Ureter (tissue), 1 donor: ENCODE measurements around the gene BSCL2. TPM values are rescaled to one million over a fixed set of nuclear protein-coding genes. Genes with fewer than 3 reads are reported as not detected.
"Not testable (repeated sequence)": the region's sequence is repeated elsewhere in the genome, so short reads cannot be mapped to it uniquely, and the experiment has no call there.

Experiments used
- DNase-seq: peaks from one replicate; pipeline ENCODE4 v3.0.0-alpha.2; 2020; ENCODE audit warnings: low spot score
- total RNA-seq: library from RNA; stranded (reverse); gene quantifications from one replicate; pipeline ENCODE4 v1.2.4, GENCODE V29; 2023
- donor health status: DM: yes; HTN: yes; CAD: no.

BSCL2 gene
- 55.9 TPM for total RNA-seq

- no peak for DNase-seq
These were observed at the start of gene BSCL2, which contains the start of gene GNG3 for GRCh38 chr11:62707277-62707861. Gene BSCL2 (minus strand): TSS chr11:62707424. CDS start chr11:62707195, 229 bp downstream. Gene GNG3 (plus strand): TSS chr11:62707676. CDS start chr11:62708296, 620 bp downstream.

GRCh38 chr11:62755086-62755615 lies 47.9 kb upstream of the BSCL2 start:
- DNase-seq = no peak

GRCh38 chr11:62753736-62754603 lies 46.7 kb upstream of the BSCL2 start, which contains the start of gene ZBTB3:
Gene ZBTB3 (minus strand): TSS chr11:62754160. CDS start chr11:62753664, 496 bp downstream.
- DNase-seq = peak; percentile 98

- DNase-seq = no peak
These were observed 45.9 kb upstream of the BSCL2 start for GRCh38 chr11:62752994-62753735.

GRCh38 chr11:62752177-62752785 lies 45.1 kb upstream of the BSCL2 start:
- DNase-seq = no peak

GRCh38 chr11:62749931-62750330 lies 42.7 kb upstream of the BSCL2 start:
- not testable (repeated sequence) for DNase-seq

DNA sequence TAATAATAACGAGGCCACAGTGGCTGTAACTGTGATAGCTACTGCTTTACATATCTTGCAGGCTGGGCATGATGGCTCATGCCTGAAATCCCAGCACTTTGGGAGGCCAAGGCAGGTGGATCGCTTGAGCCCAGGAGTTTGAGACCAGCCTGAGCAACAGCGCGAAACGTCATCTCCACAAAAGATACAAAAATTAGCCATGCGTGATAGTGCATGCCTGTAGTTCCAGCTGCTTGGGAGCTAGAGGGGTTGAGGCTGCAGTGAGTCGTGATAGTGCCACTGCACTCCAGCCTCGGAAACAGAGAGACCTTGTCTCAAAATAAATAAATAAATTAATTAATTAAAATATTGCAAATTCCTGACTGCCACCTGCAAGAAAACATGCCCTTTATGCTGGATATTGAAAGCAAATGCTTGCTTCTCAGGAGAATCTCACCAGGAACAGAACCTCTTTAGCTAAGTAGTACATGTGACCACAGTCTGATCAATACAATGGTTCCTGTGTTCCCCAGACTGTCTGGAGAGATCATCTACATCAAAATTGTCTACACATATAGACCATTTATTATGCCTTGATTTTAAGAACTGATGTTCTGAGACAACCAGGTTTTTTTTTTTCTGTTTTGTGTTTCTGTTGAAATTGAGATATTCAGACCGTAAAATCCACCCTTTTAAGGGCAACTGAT lies 40.4 kb upstream of the BSCL2 start:
- DNase-seq = no peak

DNA sequence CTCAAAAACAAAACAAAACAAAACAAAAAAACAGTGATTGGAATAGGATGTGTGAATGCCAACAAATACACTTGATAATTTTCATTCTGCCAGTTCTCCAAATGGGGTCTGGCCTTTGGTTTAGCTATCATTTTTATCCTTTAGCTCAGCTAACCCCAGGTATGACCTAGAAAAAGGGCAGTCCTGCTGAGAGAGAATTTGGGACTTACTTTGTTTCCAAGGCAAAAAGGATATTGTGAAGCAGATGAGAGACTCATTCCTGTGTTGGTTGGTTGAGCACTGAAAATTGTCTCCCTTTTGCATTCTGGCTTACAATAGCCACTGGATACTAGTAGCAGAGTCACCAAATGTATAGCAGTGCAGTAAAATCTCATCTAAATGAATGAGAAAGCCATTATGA lies 30.0 kb upstream of the BSCL2 start:
- no peak for DNase-seq

DNA sequence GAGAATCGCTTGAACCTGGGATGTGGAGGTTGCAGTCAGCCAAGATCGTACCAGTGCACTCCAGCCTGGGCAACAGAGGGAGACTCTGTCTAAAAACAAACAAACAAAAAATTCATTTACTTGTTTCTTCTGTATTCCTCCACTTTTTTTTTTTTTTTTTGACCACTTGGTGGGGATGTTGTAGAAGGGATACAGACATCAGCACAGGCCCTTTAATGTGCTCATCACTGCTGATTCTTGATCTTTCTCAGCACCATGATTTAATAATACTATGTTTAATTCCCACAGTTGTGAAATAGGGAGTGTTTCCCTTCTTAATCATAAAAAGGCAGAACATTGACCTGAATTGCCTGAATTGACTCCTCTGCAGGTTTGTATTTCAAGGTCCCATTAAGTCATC lies 25.6 kb upstream of the BSCL2 start:
- DNase-seq = no peak

GRCh38 chr11:62730076-62730475 lies 22.9 kb upstream of the BSCL2 start:
- DNase-seq = not testable (repeated sequence)

- peak; percentile 90 for DNase-seq
These were observed 21.2 kb upstream of the BSCL2 start, which contains the start of gene TTC9C for GRCh38 chr11:62728171-62728988. Gene TTC9C (plus strand): TSS chr11:62728486. CDS start chr11:62728849, 363 bp downstream.

DNA sequence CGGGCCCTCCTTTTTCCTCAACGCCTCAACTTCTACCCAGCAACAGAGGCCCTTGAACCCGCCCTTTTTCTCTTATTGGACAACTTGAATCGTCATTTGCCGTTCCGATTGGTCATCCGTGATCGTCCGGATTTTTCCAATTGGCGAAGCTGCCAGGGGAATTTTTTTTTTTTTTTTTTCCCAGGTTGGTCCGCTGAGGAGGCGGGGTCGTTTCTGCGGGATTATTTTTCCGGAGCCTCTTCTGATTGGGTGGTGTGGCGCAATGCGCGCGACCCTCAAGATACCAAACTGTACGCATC lies 20.6 kb upstream of the BSCL2 start:
- DNase-seq = peak; percentile 93

- peak; percentile 98 for DNase-seq
These were observed 20.1 kb upstream of the BSCL2 start, which contains the start of gene HNRNPUL2 for GRCh38 chr11:62727165-62727871. Gene HNRNPUL2 (minus strand): TSS chr11:62727457. CDS start chr11:62727156, 301 bp downstream.

GRCh38 chr11:62726915-62727164 lies 19.6 kb upstream of the BSCL2 start:
- no peak for DNase-seq

DNA sequence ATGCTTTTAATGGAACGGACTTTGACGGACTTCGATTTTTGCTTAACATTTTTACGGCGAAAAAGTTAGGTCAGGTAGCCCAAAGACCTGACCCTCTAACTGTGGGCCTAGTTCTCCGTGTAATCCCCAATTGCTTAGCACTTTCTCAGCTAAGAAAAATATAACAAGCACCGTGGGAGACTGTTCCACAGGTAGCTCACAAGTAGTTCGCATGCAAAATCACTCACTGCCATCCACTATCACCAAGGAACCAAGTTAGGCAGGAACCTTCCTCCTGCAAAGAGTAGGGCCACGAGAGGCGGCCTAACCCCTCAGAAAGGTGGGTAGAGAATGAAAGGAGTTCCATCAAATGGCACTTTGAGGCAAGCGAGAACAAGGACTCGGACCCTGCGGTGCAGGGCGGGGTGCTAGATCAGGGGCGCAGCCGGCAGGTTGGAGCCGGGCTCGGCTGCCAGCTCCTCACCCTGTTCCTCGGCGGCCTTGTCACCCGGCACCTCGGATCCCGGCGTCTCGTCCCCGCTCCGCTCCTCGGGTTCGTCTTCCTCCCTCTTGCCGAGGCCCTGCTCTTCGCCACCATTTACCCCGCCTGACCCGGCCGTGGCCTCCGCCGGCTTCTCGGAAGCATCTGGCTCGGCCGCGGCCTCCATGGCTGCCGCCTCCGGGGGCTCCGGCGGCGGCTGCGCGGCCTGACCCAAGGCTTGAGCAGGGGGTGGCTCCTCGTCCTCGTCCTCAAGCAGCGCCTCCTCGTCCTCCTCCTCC lies 19.1 kb upstream of the BSCL2 start:
- DNase-seq = peak; percentile 70

DNA sequence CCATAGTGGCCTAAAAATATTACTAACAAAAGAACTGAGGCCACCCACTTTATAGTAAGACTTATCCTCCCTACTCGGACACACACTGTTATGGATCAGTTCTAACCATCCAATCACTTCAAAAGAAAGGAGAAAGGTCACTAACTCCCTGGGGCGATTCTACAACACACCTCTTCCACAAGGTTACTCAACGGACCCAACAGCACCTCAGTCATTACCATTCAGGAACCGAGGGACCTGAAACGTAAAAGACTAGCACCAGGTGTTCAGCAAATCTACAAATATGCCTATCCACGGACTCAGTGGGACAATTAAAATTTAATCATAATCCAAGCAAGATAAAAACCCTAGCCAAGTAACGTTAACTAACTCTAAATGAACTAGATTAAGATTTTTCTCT lies 18.4 kb upstream of the BSCL2 start:
- DNase-seq = no peak

GRCh38 chr11:62724171-62724570 lies 16.9 kb upstream of the BSCL2 start:
- no peak for DNase-seq

DNA sequence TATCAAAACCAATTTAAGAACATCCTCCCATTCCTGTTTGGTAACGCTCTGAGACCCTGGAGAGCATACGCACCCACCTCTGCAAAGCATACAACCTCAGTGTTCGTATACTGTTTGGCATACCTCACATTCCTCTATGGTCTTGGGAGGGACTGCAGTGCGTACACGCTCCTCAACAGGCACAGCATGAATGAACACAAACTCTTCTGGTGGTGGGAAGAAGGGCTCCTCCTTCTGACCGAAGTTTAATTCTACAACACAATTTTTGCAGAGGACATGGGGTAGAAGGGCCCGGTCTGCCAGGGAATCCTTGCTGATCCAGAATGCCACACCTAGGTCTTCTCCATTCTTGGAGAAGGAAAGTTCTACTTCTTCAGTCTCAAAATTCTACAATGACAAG lies 14.8 kb upstream of the BSCL2 start:
- no peak for DNase-seq
